Karpas-422 (cell line): ENCODE measurements around the gene IVL. TPM values are rescaled to one million over a fixed set of nuclear protein-coding genes. Genes with fewer than 3 reads are reported as not detected.

Experiments
- DNase-seq: peaks from one replicate; pipeline ENCODE4 v3.0.0-alpha.2; 2015
- H2AFZ ChIP-seq: fragments of 200-600 bp; sonication (generic); 2 replicates; pipeline ENCODE4 v1.6.1; 2014; ENCODE audit warnings: antibody characterized with exemption, low read length, mixed read lengths
- H3K27ac ChIP-seq: fragments of 200-600 bp; sonication (generic); 2 replicates; pipeline ENCODE4 v1.5.1; 2014; ENCODE audit warnings: mild to moderate bottlenecking, low read length, moderate library complexity
- H3K27me3 ChIP-seq: fragments of 200-600 bp; sonication (generic); 2 replicates; pipeline ENCODE4 v1.6.1; 2014; ENCODE audit warnings: low read length, mixed read lengths
- H3K36me3 ChIP-seq: fragments of 200-600 bp; sonication (generic); 2 replicates; pipeline ENCODE4 v1.6.1; 2014; ENCODE audit warnings: low read length, mixed read lengths; ENCODE audit not compliant: insufficient read depth
- H3K4me1 ChIP-seq: fragments of 200-600 bp; sonication (generic); 2 replicates; pipeline ENCODE4 v1.6.1; 2014; ENCODE audit warnings: mild to moderate bottlenecking, low read length, mixed read lengths
- H3K4me2 ChIP-seq: fragments of 200-600 bp; sonication (generic); 2 replicates; pipeline ENCODE4 v1.6.1; 2014; ENCODE audit warnings: low read length, low read depth, mild to moderate bottlenecking; ENCODE audit not compliant: poor library complexity, severe bottlenecking
- H3K4me3 ChIP-seq: fragments of 200-600 bp; sonication (generic); 2 replicates; pipeline ENCODE4 v1.5.1; 2014; ENCODE audit warnings: mild to moderate bottlenecking, antibody characterized with exemption, low read length, mixed read lengths
- H3K79me2 ChIP-seq: fragments of 200-600 bp; sonication (generic); 2 replicates; pipeline ENCODE4 v1.6.1; 2014; ENCODE audit warnings: mild to moderate bottlenecking, low read length, mixed read lengths
- H3K9ac ChIP-seq: fragments of 200-600 bp; sonication (generic); 2 replicates; pipeline ENCODE4 v1.6.0; 2014; ENCODE audit warnings: low read length
- H3K9me2 ChIP-seq: fragments of 200-600 bp; sonication (generic), shearing (Covaris generic); replicated peaks from 2 replicates; pipeline ENCODE4 v1.6.0; 2014; ENCODE audit warnings: mild to moderate bottlenecking, low read length, moderate library complexity; ENCODE audit not compliant: insufficient read depth
- H3K9me3 ChIP-seq: fragments of 300-700, 200-600 bp; sonication (generic); 2 replicates; pipeline ENCODE4 v1.6.1; 2014; ENCODE audit warnings: low read length, mixed read lengths
- H4K20me1 ChIP-seq: fragments of 200-600 bp; sonication (generic); 2 replicates; pipeline ENCODE4 v1.6.1; 2014; ENCODE audit warnings: mild to moderate bottlenecking, antibody characterized with exemption, low read length, low read depth; ENCODE audit not compliant: insufficient read depth
- total RNA-seq: library from RNA; depleted of rRNA; stranded (reverse); fragments of >200 nt; shearing (Covaris generic); gene quantifications from 2 replicates; pipeline ENCODE4 v1.2.3, GENCODE V29; 2014; ENCODE audit warnings: low replicate concordance

Gene IVL
- total RNA-seq, 1 experiment from 2014 or later: not detected

DNA sequence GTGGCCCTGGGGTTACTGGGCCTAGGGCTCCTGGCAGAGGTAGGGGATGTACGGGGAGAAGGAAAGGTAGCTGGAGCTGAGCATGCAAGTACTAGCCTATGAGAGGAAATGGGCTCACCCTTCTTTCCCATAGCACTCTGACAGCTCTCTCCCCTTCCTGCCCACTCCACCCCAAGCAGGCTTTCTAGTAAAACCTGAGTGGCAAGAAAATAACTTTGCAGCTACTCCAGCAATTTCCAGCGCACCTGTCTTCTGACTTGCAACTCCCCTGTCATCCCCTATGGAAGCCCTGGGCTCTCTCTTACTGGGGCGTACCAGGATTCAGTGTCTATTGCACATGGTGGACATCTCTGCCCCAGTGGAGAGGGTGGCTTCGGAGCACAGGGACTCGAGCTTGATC is 6.7 kb upstream of the IVL start:
- Histone ChIP-seq H4K20me1 (no peaks in the 10 kb centered on the region), H2AFZ (no peak overlapping the region), H3K36me3 (no peaks in the 10 kb centered on the region), H3K9me3 (no peaks in the 10 kb centered on the region), H3K4me3 (no peak overlapping the region), H3K27me3 (no peaks in the 10 kb centered on the region), H3K9ac (no peak overlapping the region), H3K9me2 (no peaks in the 10 kb centered on the region), H3K4me2 (no peak overlapping the region), H3K4me1 (no peaks in the 10 kb centered on the region), H3K79me2 (no peaks in the 10 kb centered on the region), H3K27ac (no peak overlapping the region)
- DNase-seq: no peak

GRCh38 chr1:152902636-152903035 is 5.7 kb upstream of the IVL start:
- H3K4me1 ChIP-seq: no peaks in the 10 kb centered on the region

DNA sequence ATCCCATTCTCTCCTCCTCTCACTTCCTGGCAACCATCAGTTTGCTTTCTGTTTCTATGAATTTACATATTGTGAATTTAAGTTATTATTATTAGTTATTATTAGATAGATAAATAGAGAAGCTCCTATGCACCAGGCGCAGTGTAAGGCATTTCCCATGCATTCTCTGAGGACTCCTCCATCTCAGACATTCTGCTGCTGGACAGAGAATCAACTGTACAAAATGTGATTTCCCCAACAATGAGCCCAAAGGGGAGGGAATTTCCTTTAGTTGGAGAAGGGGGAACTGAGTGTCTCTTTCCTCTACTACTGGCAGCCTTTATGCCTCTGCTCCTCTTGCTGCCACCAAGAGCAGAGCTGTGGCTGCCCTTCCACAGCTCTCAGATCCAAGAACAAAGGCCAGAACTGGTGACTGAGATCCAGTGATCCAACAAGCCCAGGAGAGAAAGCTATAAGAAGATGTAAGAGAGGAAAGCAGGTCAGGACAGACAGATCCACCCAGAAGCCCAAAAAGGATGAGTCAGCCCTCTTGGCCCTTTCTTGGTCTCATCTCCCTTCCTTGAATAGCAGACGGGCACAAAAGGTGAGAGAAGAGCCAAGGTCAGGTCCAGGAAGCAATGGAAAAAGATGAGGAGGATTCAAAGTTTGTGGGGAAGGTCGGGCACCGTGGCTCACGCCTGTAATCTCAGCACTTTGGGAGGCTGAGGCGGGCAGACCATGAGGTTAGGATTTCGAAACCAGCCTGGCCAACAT is 3.5 kb upstream of the IVL start:
- Histone ChIP-seq H3K27ac (no peak overlapping the region), H3K79me2 (no peaks in the 10 kb centered on the region), H3K4me3 (no peak overlapping the region), H4K20me1 (no peaks in the 10 kb centered on the region), H3K9ac (no peak overlapping the region), H2AFZ (no peak overlapping the region), H3K9me2 (no peaks in the 10 kb centered on the region), H3K27me3 (no peaks in the 10 kb centered on the region), H3K9me3 (no peaks in the 10 kb centered on the region), H3K4me1 (no peaks in the 10 kb centered on the region), H3K4me2 (no peak overlapping the region), H3K36me3 (no peaks in the 10 kb centered on the region)
- no peak for DNase-seq

More at GRCh38 chr1:152902636-152903035, 5.7 kb upstream of the IVL start:
- Histone ChIP-seq H3K27me3 (no peaks in the 10 kb centered on the region), H3K4me3 (no peak overlapping the region), H3K9me2 (no peaks in the 10 kb centered on the region), H2AFZ (no peak overlapping the region), H3K27ac (no peak overlapping the region), H4K20me1 (no peaks in the 10 kb centered on the region), H3K4me2 (no peak overlapping the region), H3K36me3 (no peaks in the 10 kb centered on the region), H3K9ac (no peak overlapping the region), H3K9me3 (no peaks in the 10 kb centered on the region), H3K79me2 (no peaks in the 10 kb centered on the region)
- no peak for DNase-seq

DNA sequence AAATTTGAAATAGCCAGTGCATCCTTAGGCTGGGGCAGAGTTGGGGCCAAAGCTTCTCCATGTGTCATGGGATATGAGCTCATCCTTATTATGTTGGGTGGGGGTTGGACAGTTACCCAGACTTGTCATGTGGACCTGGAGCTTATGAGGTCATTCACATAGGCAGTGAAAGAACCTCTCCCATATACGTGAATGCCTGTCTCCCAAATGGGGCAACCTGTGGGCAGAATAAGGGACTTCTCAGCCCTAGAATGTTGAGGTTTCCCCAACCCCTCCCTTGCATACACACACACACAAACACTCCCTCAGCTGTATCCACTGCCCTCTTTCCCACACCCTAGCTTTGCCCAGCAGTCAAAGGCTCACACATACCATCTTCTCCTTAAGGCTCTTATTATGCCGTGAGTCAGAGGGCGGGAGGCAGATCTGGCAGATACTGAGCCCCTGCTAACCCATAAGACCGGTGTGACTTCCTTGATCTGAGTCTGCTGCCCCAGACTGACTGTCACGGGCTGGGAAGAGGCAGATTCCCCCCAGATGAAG is 2.3 kb upstream of the IVL start:
- H3K4me1 ChIP-seq: no peaks in the 10 kb centered on the region

GRCh38 chr1:152909206-152909605 is 860 bp downstream of the IVL start:
- Histone ChIP-seq H3K9me2 (no peaks in the 10 kb centered on the region), H3K36me3 (no peaks in the 10 kb centered on the region), H3K79me2 (no peaks in the 10 kb centered on the region), H4K20me1 (no peaks in the 10 kb centered on the region), H2AFZ (no peak overlapping the region), H3K4me2 (no peak overlapping the region), H3K27me3 (no peaks in the 10 kb centered on the region), H3K4me3 (no peak overlapping the region), H3K4me1 (no peaks in the 10 kb centered on the region), H3K27ac (no peak overlapping the region), H3K9ac (no peak overlapping the region), H3K9me3 (no peaks in the 10 kb centered on the region)
- no peak for DNase-seq

More for the DNA sequence above, 2.3 kb upstream of the IVL start:
- Histone ChIP-seq H3K79me2 (no peaks in the 10 kb centered on the region), H3K9ac (no peak overlapping the region), H3K36me3 (no peaks in the 10 kb centered on the region), H4K20me1 (no peaks in the 10 kb centered on the region), H3K27me3 (no peaks in the 10 kb centered on the region), H3K9me2 (no peaks in the 10 kb centered on the region), H3K4me3 (no peak overlapping the region), H3K27ac (no peak overlapping the region), H3K9me3 (no peaks in the 10 kb centered on the region), H3K4me2 (no peak overlapping the region), H2AFZ (no peak overlapping the region)
- DNase-seq: no peak

GRCh38 chr1:152912471-152912870 is 4.1 kb downstream of the IVL start:
- Histone ChIP-seq H3K79me2 (no peaks in the 10 kb centered on the region), H4K20me1 (no peaks in the 10 kb centered on the region), H3K4me1 (no peaks in the 10 kb centered on the region), H2AFZ (no peak overlapping the region), H3K9me3 (no peaks in the 10 kb centered on the region), H3K36me3 (no peaks in the 10 kb centered on the region), H3K4me2 (no peak overlapping the region), H3K27me3 (no peaks in the 10 kb centered on the region), H3K4me3 (no peak overlapping the region), H3K27ac (no peak overlapping the region), H3K9me2 (no peaks in the 10 kb centered on the region), H3K9ac (no peak overlapping the region)
- no peak for DNase-seq

GRCh38 chr1:152912900-152913299 is 4.6 kb downstream of the IVL start:
- no peak for DNase-seq
- Histone ChIP-seq H3K9me2 (no peaks in the 10 kb centered on the region), H4K20me1 (no peaks in the 10 kb centered on the region), H3K9me3 (no peaks in the 10 kb centered on the region), H3K4me2 (no peak overlapping the region), H3K27me3 (no peaks in the 10 kb centered on the region), H3K36me3 (no peaks in the 10 kb centered on the region), H3K9ac (no peak overlapping the region), H2AFZ (no peak overlapping the region), H3K4me1 (no peaks in the 10 kb centered on the region), H3K27ac (no peak overlapping the region), H3K4me3 (no peak overlapping the region), H3K79me2 (no peaks in the 10 kb centered on the region)

GRCh38 chr1:152917794-152918193 is 9.4 kb downstream of the IVL start:
- Histone ChIP-seq H3K27ac (no peak overlapping the region), H3K79me2 (no peaks in the 10 kb centered on the region), H3K4me1 (no peaks in the 10 kb centered on the region), H2AFZ (no peak overlapping the region), H3K4me2 (no peak overlapping the region), H4K20me1 (no peaks in the 10 kb centered on the region), H3K27me3 (no peaks in the 10 kb centered on the region), H3K9me3 (no peaks in the 10 kb centered on the region), H3K4me3 (no peak overlapping the region), H3K9me2 (no peaks in the 10 kb centered on the region), H3K9ac (no peak overlapping the region), H3K36me3 (no peaks in the 10 kb centered on the region)
- DNase-seq: no peak
